Transverse colon (tissue), 4 donors: Measurements from ENCODE around the gene MIEF1.

Source experiments
- CTCF ChIP-seq, 5 experiments: fragments of 200-600 bp in 3 of 5; fragments of 450-650 bp in 2 of 5; sonication (generic) in 3 of 5; IDR thresholded peaks; 1 replicate in 2 of 5; 2 replicates in 3 of 5; pipeline ENCODE4 v1.5.1; 2016 to 2017; ENCODE audit warnings: antibody characterized with exemption in 5 of 5, inconsistent platforms in 3 of 5, mild to moderate bottlenecking in 2 of 5, moderate library complexity in 1 of 5
- EP300 ChIP-seq: sonication (generic); formaldehyde crosslinking; IDR thresholded peaks from one replicate; pipeline ENCODE4 v1.6.1; 2017; ENCODE audit warnings: antibody characterized with exemption, low read depth
- POLR2A ChIP-seq: fragments of 450-650 bp; IDR thresholded peaks from one replicate; pipeline ENCODE4 v1.6.1; 2016; ENCODE audit warnings: antibody characterized with exemption, mild to moderate bottlenecking, moderate library complexity
- POLR2AphosphoS5 ChIP-seq, 3 donors: sonication (generic); formaldehyde crosslinking; IDR thresholded peaks; one replicate each; pipeline ENCODE4 v1.6.1; 2016; ENCODE audit warnings: antibody characterized with exemption in 3 of 3

GRCh38 chr22:39498802-39499201 lies 3.3 kb upstream of the MIEF1 start:
- TF ChIP-seq CTCF (IDR thresholded peaks at IDR 0.05) (no peak), POLR2A (no peak), EP300 (no peak), POLR2AphosphoS5 (IDR thresholded peaks at IDR 0.05) (no peak)
